GM12892 (cell line): ENCODE data around the gene CACNA2D1.

ENCODE experiments used
- POLR2A ChIP-seq: IDR thresholded peaks from 2 replicates; pipeline ENCODE4 v1.6.1; 2011; ENCODE audit warnings: low read depth, low read length, control low read depth
- TAF1 ChIP-seq: IDR thresholded peaks from 2 replicates; pipeline ENCODE4 v1.6.1; 2011; ENCODE audit warnings: low read depth, mild to moderate bottlenecking, control low read depth, low read length, borderline replicate concordance

DNA sequence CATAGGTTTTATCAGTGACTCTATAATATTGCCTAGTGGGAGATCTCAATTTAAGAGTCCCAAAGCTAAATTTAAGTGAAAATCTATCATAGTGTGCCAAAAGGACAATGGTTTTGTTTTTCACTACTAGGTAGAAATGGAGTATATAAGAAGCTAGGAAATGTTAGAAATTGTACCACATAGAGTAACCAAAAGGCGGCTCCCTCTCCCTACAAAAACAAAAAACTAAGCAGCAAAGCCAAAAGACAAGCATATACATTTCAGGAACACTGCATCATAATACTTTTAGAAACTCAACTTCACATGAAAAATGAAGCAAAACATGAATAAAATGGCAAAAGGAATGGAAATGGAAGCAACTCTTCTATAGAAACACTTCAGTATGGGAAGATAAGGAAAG lies 271.6 kb downstream of the CACNA2D1 start:
- no peak for TF ChIP-seq POLR2A
- no peak for TF ChIP-seq TAF1
